Measurements from ENCODE around the gene PXYLP1. TPM values are rescaled to one million over a fixed set of nuclear protein-coding genes. Genes with fewer than 3 reads are reported as not detected.
"Not testable (repeated sequence)": the region's sequence is repeated elsewhere in the genome, so short reads cannot be mapped to it uniquely, and the experiment has no call there.

PXYLP1 gene
- total RNA-seq, 2 donors from 2014 or later: 11.0 to 13.8 TPM

DNA sequence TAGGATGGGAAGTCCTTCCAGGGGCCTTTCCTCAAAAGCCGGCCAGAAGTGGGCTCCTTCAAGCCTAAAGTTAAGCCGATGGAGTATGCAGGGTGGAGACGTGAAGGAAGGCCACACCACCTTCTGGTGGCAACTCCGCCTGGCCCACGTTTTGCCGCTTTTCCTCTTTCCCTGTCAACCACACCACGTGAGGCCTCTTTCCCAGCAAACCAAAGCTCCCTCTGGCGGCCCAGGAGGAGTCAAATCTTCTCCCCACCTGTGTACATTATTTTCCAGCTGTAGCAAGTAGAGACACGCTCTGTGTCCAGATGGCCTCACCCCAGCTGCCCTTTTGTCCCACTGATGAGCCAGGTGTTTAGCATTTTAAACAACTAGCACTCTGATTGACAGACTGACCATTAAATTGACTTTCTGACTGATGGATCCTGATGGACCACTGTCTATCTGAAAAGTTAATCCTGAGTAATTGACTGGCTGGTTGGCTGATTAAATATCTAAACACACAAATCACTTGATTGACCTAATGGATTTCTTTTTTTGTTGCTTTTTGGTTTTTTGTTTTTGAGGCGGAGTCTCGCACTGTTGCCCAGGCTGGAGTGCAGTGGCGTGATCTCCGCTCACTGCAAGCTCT is 77.1 kb downstream of the PXYLP1 start:
- DNase-seq (ENCODE audit: low spot score): no peak
- intact Hi-C loops (cut with DNase I): no loop called here

DNA sequence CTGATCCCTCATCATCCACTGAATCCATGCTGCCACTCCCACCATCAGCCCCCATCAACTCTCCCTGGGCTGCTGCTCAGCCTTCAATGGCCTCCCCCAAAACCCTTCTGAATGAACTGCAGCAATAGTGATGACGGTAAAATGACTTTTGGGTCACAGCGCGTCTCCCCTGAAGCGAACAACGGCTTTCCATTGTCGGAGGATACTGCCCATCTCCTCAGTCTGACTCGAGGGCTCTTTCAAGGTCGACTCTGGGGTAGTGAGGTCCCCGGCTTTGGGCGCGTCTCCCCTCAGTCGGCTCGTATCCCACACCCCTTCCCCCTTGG is 79.5 kb downstream of the PXYLP1 start:
- intact Hi-C loops (cut with DNase I): loop anchor here (5.0 to 10.0 kb wide), 3 partner anchors 54 to 146 kb away; partner anchors contain the start of gene ZBTB38 (in 1 of the 2)
- DNase-seq (ENCODE audit: low spot score): no peak

- peak; percentile 99 for DNase-seq (ENCODE audit: low spot score)
- intact Hi-C loops (cut with DNase I): loop anchor here (5.0 to 10.0 kb wide), 3 partner anchors 53 to 146 kb away; partner anchors contain the start of gene ZBTB38 (in 1 of the 2)
Measured at GRCh38 chr3:141311496-141312353, 80.1 kb downstream of the PXYLP1 start.

- no peak for DNase-seq (ENCODE audit: low spot score)
- intact Hi-C loops (cut with DNase I): loop anchor here (5.0 to 10.0 kb wide), 3 partner anchors 52 to 145 kb away; partner anchors contain the start of gene ZBTB38 (in 1 of the 2)
Measured at GRCh38 chr3:141312354-141313092, 80.9 kb downstream of the PXYLP1 start.

GRCh38 chr3:141313093-141313683 is 81.6 kb downstream of the PXYLP1 start:
- DNase-seq (ENCODE audit: low spot score): no peak
- intact Hi-C loops (cut with DNase I): loop anchor here (5.0 to 10.0 kb wide), 3 partner anchors 52 to 144 kb away; partner anchors contain the start of gene ZBTB38 (in 1 of the 2)

- intact Hi-C loops (cut with DNase I): loop anchor here (5.0 to 10.0 kb wide), 3 partner anchors 50 to 143 kb away; partner anchors contain the start of gene ZBTB38 (in 1 of the 2)
- not testable (repeated sequence) for DNase-seq (ENCODE audit: low spot score)
Measured at GRCh38 chr3:141314415-141314814, 82.8 kb downstream of the PXYLP1 start.

- DNase-seq (ENCODE audit: low spot score): no peak
- intact Hi-C loops (cut with DNase I): loop anchor here (10.0 kb wide), 2 partner anchors 48 to 138 kb away; partner anchors contain the start of gene ZBTB38 (in 1 of the 2)
Measured at GRCh38 chr3:141316851-141317250, 85.2 kb downstream of the PXYLP1 start.

DNA sequence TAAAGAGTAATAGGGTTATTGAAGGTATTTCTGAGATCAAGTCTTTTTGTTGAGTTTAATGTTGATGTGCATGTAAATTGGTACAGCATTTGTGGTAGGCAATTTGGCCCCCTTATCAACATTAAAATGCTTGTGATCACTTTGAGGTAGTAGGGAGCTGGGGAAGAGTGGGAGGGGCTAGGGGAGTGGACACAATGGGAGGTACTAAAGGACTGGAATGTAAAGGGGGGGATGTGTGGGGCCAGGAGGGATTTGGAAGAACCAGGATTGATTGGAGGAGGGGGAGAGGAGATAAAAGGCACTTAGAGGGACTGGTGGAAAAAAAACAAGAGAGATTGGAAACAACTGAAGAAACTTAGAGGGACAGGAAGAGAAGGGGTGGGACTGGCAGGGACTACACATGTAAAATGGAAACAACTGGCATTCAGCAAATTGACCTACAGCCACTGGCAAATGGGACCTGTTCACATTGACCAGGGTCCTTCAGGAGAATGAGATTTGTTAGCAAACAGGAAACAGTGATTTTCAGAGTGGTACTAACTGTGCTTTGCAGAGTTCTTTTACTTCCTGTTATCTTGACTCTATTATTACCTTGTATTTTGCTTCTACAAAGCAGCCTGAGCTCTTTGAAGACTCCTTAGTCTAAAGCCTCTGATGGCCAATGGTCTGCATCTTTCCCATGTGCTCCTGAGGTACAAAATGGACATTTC is 88.9 kb downstream of the PXYLP1 start:
- no peak for DNase-seq (ENCODE audit: low spot score)
- intact Hi-C loops (cut with DNase I): no loop called here

DNA sequence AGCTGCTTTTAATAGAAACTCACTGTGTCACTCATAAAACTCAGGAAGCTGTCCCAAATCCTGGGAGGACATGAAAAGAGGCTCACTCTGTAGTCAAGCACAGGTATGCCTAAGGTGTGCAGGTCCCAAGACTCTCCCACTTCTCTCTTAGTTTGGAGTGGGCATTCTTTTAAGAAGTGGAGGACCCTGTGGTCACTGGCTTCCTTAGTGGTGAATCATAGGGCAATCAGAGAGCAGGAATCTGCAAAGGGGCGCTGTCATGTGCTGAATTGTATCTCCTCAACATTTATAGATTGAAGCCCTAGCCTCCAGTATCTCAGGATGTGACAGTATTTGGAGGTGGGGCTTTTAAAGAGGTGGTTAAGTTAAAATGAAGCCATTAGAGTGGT is 89.5 kb downstream of the PXYLP1 start:
- intact Hi-C loops (cut with DNase I): no loop called here
- DNase-seq (ENCODE audit: low spot score): no peak

DNA sequence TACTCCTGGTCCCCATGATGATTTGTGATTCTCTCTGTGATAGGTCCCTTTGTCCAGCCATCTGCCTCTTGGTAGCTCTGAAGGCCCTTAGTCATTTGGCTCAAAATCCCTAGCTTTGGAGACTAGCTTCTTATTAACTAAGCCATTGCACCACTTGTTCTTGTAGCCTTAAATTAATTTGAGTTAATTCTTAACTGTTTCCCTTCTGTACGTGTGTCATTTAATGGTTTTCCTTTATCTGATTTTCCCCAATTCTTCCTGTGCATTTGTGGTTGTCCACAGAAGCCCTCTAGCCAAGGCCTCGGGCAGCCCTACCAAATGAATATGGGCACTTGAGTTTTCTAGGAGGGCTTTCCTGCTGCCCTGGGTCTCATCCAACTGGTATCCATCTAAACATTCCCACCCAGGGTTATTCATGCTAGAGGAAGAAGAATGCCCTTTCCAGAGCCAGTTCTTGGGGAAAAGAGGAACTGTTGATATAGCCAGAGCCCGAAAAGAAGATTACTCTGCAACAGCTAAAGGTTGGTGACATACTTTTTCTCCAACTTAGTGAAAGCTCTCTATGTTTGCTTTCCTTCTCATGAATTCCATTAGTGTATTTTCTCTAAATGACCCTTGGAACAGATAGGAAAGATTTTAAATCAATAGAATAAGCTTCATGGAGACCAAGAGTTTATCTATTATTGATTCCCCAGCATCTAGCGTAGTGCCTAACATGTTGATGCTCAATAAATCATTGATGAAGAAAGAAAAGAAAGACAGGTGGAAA is 92.5 kb downstream of the PXYLP1 start:
- DNase-seq (ENCODE audit: low spot score): no peak
- intact Hi-C loops (cut with DNase I): no loop called here

GRCh38 chr3:141326123-141326522 is 94.5 kb downstream of the PXYLP1 start:
- no peak for DNase-seq (ENCODE audit: low spot score)
- intact Hi-C loops (cut with DNase I): no loop called here

GRCh38 chr3:141326626-141327025 is 95.0 kb downstream of the PXYLP1 start:
- DNase-seq (ENCODE audit: low spot score): no peak

GRCh38 chr3:141328286-141329166 is 96.9 kb downstream of the PXYLP1 start:
- intact Hi-C loops (cut with DNase I): no loop called here
- DNase-seq (ENCODE audit: low spot score): no peak

More at GRCh38 chr3:141326626-141327025, 95.0 kb downstream of the PXYLP1 start:
- intact Hi-C loops (cut with DNase I): no loop called here

DNA sequence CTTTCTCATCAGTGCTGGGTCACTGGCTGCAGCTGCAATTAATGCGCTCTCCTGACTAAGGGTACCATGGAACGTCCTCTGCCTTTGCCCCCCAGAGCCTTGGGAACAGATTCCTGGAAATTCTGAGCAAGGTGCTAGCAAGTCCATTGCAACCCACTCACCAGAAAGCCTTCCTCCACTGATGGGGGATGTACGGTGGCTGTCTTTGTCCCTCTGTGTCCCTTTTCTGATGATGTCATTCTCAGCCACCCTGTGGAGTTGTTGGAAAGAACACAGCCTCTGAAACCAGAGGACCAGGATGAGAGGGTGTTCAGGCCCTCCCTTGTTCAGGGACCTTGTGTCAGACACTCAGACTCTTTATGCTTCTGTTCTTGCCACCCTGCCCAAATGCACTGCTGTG is 98.6 kb downstream of the PXYLP1 start:
- no peak for DNase-seq (ENCODE audit: low spot score)

DNA sequence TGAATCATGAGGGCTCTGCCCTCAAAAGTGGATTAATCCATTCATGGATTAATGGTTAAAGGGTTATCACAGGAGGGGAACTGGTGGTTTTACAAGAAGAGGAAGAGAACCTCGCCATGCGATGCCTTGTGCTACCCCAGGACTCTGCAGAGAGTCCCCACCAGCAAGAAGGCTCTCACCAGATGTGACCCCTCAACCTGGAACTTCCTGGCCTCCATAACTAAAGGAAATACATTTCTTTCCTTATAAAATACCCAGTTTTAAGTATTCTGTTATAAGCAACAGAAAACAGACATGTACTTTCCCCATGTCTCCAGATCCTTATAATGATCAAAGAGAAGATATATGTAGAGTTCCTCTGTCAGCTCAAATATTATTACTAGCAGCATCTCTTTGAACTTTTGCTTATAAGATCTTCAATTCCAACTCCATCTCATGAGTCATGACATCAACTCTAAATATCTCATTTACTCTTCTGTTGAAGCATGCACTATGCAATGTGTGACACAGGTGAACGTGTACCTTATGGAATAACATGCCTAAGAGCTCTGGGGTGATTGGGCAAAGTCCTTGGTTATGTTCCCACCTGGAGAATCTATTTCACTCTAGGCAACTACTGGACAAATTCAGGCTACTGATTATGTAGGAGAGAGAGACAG is 99.2 kb downstream of the PXYLP1 start:
- no peak for DNase-seq (ENCODE audit: low spot score)
- intact Hi-C loops (cut with DNase I): no loop called here

More for the DNA sequence above, 98.6 kb downstream of the PXYLP1 start:
- intact Hi-C loops (cut with DNase I): no loop called here

Measured in posterior vena cava (tissue), 2 donors.